OCI-LY3 (cell line): Measurements from ENCODE around the gene KCNN3.

Experiments
- EZH2phosphoT487 ChIP-seq: fragments of 200-600 bp; shearing (Covaris generic); IDR thresholded peaks from 2 replicates; pipeline ENCODE4 v1.6.1; 2018; ENCODE audit warnings: antibody characterized with exemption, mixed run types, low read depth
- TF ChIP-seq, protein P1 (sequence below): fragments of 200-600, 300-600 bp; sonication (generic); IDR thresholded peaks from 2 replicates; pipeline ENCODE4 v1.5.1; 2014; ENCODE audit warnings: antibody characterized with exemption, low read length, low read depth

- TF ChIP-seq, protein P1, sequence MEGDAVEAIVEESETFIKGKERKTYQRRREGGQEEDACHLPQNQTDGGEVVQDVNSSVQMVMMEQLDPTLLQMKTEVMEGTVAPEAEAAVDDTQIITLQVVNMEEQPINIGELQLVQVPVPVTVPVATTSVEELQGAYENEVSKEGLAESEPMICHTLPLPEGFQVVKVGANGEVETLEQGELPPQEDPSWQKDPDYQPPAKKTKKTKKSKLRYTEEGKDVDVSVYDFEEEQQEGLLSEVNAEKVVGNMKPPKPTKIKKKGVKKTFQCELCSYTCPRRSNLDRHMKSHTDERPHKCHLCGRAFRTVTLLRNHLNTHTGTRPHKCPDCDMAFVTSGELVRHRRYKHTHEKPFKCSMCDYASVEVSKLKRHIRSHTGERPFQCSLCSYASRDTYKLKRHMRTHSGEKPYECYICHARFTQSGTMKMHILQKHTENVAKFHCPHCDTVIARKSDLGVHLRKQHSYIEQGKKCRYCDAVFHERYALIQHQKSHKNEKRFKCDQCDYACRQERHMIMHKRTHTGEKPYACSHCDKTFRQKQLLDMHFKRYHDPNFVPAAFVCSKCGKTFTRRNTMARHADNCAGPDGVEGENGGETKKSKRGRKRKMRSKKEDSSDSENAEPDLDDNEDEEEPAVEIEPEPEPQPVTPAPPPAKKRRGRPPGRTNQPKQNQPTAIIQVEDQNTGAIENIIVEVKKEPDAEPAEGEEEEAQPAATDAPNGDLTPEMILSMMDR, result no peak
- no peak for TF ChIP-seq EZH2phosphoT487
Measured at GRCh38 chr1:154780541-154780940, 89.5 kb downstream of the KCNN3 start.
